ENCODE data around the gene ERFE.

ERFE gene

DNA sequence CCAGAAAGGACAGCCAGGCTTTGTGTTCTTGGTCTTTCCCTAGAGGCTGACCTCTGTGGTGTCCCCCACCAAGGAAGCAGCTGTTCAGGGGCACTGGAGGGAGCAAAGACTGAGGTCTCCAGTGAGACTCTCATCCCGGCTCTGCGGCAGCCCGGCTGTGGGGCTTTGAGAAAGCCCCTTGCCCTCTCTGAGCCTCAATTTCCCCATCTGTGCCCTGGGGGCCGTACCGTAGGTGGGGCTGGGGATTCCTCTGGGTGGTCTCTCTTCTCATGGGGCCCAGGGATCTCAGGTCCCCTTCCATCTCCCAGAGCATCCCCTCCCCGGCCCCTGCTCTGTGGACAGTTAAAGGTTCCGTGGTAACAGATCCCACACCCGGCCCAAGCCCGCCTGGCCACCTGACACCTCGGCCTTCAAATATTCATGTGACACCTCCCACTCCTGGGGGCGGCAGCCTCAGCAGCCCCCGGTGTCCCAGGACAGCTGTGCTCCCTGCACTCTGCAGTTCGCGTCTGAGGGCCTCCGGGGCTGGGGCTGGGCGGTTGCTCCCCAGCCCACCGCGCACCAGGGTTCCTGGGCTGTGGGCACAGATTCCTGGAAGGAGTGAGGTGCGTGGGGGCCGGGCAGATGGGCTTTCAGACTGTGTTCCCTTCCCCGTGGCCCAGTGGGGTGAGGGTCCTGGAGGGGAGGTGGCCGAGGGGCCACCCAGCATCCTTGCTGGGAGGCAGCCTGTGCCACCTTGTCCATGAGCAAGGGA, 35.4 kb upstream of the ERFE start:
- no peaks in the 10 kb centered on the region for H3K9me3 Mint-ChIP-seq
- H3K4me1 Mint-ChIP-seq (ENCODE audit: low read depth): no peaks in the 10 kb centered on the region
- no peak overlapping the region for H3K27ac Mint-ChIP-seq
- no peaks in the 10 kb centered on the region for H3K36me3 Mint-ChIP-seq (ENCODE audit: low read depth)
- no peak overlapping the region for H3K4me3 Mint-ChIP-seq
- DNase-seq: no peak
- H3K27me3 Mint-ChIP-seq: peaks cover 2% of the 10 kb centered on the region

DNA sequence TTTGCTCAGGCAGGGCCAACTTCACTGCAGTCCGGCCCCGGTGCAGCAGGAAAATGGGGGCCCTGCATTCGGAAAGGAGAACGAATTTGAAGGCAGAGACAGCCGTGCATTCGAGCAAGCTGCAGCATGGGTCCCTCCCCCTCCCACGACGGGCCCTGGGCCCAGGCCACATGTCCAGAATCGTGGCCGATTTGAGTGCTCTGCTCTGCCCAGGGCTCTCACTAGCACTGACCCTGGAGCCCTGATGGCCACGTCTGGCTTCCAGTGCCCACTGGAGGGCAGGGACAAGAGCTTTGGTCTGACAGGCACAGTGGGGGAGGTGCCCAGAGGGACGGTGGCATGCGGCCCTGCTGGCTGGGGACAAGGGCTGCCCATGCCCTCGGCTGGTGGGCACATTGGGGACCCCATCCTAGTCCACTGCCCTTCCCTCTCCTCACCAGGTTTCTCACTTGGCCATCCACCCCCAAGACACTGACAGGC, 34.7 kb upstream of the ERFE start:
- Mint-ChIP-seq H3K4me3 (no peak overlapping the region), H3K9me3 (no peaks in the 10 kb centered on the region), H3K27ac (no peak overlapping the region), H3K27me3 (peaks cover 2% of the 10 kb centered on the region), H3K36me3 (ENCODE audit: low read depth) (no peaks in the 10 kb centered on the region), H3K4me1 (ENCODE audit: low read depth) (no peaks in the 10 kb centered on the region)
- no peak for DNase-seq

DNA sequence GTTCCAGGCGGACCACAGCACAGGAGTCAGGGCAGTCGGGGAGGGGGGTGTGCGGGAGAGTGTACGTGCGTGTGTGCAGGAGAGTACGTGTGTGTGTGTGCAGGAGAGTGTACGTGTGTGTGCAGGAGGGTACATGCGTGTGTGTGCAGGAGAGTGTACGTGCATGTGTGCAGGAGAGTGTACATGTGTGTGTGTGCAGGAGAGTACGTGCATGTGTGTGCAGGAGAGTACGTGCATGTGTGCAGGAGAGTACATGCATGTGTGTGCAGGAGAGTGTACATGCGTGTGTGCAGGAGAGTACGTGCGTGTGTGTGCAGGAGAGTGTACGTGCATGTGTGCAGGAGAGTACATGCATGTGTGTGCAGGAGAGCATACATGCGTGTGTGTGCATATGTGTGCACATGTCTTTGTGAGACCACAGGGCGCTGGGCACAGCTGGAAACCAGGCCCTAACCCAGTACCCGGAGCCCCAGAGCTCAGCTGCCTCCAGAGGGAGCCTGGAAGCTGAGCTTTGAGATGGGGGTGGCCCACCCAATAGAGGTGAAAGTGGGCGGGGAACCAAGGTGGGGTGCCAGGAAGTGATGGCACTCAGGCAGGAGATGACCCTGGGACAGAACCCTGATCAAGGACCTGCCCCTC, 34.2 kb upstream of the ERFE start:
- DNase-seq: no peak
- Mint-ChIP-seq H3K27me3 (peaks cover 2% of the 10 kb centered on the region), H3K9me3 (no peaks in the 10 kb centered on the region)

DNA sequence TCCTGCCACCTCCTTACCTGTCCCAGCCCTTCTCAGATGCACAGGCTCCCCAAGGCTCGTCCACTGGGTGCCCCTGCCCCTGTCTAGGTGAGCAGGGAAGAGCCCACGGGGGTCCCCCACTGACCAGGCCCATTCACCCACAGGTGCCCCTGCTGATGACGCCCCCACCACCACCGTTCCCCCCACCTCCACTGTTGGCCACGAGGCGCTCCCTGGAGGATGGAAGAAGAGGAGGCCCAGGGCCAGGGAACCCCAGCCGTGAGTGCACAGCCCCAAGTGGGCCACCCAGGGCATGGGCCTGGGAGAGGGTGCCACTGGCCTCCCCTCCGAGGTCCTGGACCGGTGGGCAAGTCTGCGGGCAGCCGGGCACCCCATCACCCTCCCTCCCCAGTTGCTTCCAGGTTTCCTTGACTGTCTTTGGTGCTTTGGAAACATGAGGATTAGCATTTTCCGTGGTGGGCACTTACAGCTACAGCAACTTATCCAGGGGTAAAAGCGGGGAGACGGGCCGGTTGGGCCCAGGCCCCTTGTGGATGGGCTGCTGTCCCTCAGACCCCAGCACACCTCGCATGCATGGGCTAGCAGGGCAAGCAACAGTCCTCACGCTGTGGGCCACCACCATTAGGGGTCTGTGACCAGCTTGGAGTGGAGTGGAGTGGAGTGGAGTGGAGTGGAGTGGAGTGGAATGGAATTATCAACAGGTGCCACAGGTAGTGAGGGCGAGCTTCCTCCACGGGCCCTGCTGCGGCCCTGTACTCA, 33.5 kb upstream of the ERFE start:
- Mint-ChIP-seq H3K4me3 (no peak overlapping the region), H3K36me3 (ENCODE audit: low read depth) (no peaks in the 10 kb centered on the region), H3K4me1 (ENCODE audit: low read depth) (no peaks in the 10 kb centered on the region), H3K27me3 (no peaks in the 10 kb centered on the region), H3K9me3 (no peaks in the 10 kb centered on the region), H3K27ac (no peak overlapping the region)
- no peak for DNase-seq

More for the DNA sequence above, 34.2 kb upstream of the ERFE start:
- Mint-ChIP-seq H3K4me3 (no peak overlapping the region), H3K27ac (no peak overlapping the region), H3K36me3 (ENCODE audit: low read depth) (no peaks in the 10 kb centered on the region), H3K4me1 (ENCODE audit: low read depth) (no peaks in the 10 kb centered on the region)

DNA sequence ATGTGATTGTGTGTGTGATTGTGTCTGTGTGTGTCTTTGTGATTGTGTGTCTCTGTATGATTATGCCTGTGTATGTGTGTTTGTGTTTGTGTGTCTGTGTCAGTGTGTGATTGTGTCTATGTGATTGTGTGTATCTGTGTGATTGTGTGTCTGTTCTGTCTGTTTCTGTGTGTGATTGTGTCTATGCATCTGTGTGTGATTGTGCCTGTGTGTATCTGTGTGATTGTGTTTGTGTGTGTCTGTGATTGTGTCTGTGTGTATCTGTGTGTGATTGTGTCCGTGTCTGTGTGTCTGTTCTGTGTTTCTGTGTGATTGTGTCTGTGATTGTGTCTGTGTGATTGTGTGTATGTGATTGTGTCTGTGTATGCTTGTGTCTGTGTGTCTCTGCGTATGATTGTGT, 32.4 kb upstream of the ERFE start:
- Mint-ChIP-seq H3K4me3 (no peak overlapping the region), H3K36me3 (ENCODE audit: low read depth) (no peaks in the 10 kb centered on the region), H3K9me3 (no peaks in the 10 kb centered on the region), H3K27ac (no peak overlapping the region), H3K27me3 (no peaks in the 10 kb centered on the region), H3K4me1 (ENCODE audit: low read depth) (no peaks in the 10 kb centered on the region)
- no peak for DNase-seq

DNA sequence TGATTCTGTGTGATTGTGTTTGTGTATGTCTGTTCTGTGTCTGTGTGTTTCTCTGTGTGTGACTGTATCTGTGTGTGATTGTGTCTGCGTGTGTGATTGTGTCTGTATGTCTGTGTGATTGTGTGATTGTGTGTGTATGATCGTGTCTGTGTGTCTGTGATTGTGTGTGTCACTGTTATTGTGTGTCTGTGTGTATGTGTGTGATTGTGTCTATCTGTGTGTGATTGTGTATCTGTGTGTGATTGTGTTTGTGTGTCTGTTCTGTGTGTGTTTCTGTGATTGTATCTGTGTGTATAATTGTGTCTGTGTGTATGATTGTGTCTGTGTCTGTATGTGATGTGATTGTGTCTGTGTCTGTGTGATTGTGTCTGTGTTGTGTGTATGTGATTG, 32.0 kb upstream of the ERFE start:
- no peaks in the 10 kb centered on the region for H3K27me3 Mint-ChIP-seq
- no peaks in the 10 kb centered on the region for H3K36me3 Mint-ChIP-seq (ENCODE audit: low read depth)
- H3K4me1 Mint-ChIP-seq (ENCODE audit: low read depth): no peaks in the 10 kb centered on the region
- no peaks in the 10 kb centered on the region for H3K9me3 Mint-ChIP-seq
- H3K27ac Mint-ChIP-seq: no peak overlapping the region
- H3K4me3 Mint-ChIP-seq: no peak overlapping the region
- DNase-seq: no peak

DNA sequence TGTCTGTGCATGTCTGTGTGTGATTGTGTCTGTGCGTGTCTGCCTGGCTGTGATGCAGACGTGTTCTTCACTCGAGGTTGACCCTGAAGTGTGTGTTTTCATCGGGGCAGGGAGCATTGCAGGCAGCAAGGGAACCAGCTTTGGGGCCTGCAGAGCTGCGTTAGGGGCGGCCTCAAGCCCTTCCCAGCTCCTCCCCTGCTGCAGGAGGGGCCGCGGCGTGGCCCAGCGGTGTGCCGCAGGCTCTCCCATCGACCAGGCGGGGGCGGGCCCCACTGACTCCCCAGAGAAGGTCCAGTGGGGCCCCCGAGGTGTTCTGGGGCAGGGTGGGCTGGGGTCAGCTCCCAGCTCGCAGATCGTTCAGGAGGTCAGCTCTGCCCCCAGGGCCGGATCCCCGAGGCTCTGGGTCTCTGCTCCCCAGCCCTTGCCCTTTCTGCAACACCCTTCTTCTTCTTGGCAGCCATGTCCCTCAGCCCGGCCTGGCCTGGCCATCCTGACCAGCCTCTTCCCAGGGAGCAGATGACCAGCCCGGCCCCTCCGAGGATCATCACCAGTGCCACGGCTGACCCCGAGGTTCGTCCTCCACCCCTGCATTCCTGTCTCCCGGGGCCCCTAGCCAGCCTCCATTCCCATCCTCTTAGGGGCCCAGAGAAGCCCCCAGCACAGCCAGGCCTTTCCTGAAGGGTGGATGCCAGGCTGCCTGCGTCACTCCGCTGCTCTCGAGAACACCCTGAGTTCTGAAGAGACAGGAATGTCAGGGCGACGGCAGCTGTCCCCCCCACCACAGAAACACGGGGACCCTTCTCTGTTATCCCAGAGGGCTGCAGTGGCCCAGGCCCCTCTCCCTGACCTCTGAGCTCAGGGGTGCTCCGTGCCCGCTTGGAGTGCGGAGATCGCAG, 31.4 kb upstream of the ERFE start:
- H3K27me3 Mint-ChIP-seq: no peaks in the 10 kb centered on the region
- H3K36me3 Mint-ChIP-seq (ENCODE audit: low read depth): no peaks in the 10 kb centered on the region
- H3K4me3 Mint-ChIP-seq: no peak overlapping the region

DNA sequence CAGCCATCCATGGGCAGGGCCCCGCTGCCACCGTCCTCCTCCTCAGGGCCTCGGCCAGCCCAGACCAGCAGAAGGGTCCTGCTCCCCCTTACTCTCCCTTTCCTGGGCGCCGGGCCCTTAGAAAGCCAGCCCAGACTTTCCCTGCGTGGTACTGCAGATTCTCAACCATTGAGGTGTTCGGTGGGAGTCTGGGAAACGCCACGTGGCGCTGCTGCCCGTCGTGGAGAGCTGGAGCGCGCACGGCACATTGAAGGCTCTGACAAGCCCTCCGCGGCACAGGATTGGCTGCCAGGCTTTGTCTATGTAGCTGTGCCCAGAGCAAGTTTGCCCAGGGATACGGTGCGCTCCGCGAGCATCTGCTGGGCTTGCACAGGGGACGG, 30.7 kb upstream of the ERFE start:
- no peaks in the 10 kb centered on the region for H3K27me3 Mint-ChIP-seq
- H3K4me3 Mint-ChIP-seq: no peak overlapping the region
- no peaks in the 10 kb centered on the region for H3K36me3 Mint-ChIP-seq (ENCODE audit: low read depth)
- DNase-seq: no peak
- H3K9me3 Mint-ChIP-seq: no peaks in the 10 kb centered on the region
- no peak overlapping the region for H3K27ac Mint-ChIP-seq
- no peaks in the 10 kb centered on the region for H3K4me1 Mint-ChIP-seq (ENCODE audit: low read depth)

More for the DNA sequence above, 31.4 kb upstream of the ERFE start:
- no peaks in the 10 kb centered on the region for H3K4me1 Mint-ChIP-seq (ENCODE audit: low read depth)
- no peak overlapping the region for H3K27ac Mint-ChIP-seq
- no peak for DNase-seq
- no peaks in the 10 kb centered on the region for H3K9me3 Mint-ChIP-seq

DNA sequence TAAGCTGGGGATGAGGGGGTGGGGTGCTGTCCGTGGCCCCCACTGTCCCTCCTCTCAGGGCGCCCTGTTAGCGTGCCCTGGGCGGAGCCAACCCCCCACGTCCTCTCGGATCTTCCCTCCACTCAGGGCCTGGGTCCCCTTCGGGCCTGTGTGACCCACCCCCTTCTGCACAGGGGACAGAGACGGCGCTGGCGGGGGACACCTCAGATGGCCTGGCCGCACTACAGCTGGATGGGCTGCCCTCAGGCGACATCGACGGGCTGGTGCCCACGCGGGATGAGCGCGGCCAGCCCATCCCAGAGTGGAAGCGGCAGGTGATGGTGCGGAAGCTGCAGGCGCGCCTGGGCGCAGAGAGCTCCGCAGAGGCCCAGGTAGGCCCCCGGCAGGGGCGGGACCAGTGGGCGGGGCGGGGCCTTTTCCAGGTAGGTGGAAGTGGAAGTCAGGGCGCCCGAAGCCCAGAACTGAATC, 30.2 kb upstream of the ERFE start:
- Mint-ChIP-seq H3K4me1 (ENCODE audit: low read depth) (no peaks in the 10 kb centered on the region), H3K9me3 (no peaks in the 10 kb centered on the region), H3K36me3 (ENCODE audit: low read depth) (no peaks in the 10 kb centered on the region), H3K4me3 (no peak overlapping the region), H3K27ac (no peak overlapping the region), H3K27me3 (no peaks in the 10 kb centered on the region)
- no peak for DNase-seq

DNA sequence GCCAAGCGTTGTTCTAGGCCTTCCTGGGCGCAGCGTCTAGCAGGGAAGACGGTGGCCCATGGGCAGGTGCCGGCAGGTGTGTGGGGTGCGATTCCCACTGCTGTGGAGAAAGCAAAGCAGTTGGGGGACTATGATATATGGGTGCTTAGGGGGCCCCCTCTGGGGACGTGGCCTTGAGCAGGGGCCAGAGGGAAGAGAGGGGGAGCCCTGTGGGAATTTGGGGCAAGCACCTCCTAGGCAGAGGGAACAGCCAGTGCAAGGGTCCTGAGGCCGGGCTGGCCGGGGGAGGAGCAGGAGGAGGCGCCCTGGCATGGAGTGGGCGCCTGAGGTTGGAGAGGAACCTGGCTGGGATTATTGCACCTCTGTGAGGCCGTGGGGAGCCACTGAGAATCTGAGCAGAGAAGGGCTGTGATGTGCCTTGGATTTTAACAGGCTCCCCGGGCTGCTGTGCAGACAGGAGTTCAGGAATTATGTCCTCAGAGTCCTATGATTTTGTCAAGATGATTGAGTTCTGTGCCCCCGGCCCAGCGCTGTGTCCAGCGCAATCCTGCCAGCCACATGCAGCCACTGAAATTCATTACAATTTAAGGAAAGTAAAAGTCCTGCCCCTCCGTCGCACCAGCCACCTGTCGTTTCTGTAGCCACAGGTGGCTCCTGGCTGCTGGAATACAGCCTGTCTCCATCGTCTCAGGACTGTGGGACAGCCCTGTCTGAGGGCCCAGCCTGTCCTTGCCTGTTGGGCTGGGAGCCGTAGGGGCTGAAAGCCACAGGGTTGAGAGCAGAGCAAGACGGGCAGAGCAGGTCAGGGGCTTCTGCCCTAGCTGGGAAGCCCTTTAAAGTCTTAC, 29.4 kb upstream of the ERFE start:
- no peaks in the 10 kb centered on the region for H3K27me3 Mint-ChIP-seq
- H3K27ac Mint-ChIP-seq: no peak overlapping the region
- no peak overlapping the region for H3K4me3 Mint-ChIP-seq
- H3K4me1 Mint-ChIP-seq (ENCODE audit: low read depth): no peaks in the 10 kb centered on the region
- no peaks in the 10 kb centered on the region for H3K9me3 Mint-ChIP-seq
- DNase-seq: no peak
- no peaks in the 10 kb centered on the region for H3K36me3 Mint-ChIP-seq (ENCODE audit: low read depth)

DNA sequence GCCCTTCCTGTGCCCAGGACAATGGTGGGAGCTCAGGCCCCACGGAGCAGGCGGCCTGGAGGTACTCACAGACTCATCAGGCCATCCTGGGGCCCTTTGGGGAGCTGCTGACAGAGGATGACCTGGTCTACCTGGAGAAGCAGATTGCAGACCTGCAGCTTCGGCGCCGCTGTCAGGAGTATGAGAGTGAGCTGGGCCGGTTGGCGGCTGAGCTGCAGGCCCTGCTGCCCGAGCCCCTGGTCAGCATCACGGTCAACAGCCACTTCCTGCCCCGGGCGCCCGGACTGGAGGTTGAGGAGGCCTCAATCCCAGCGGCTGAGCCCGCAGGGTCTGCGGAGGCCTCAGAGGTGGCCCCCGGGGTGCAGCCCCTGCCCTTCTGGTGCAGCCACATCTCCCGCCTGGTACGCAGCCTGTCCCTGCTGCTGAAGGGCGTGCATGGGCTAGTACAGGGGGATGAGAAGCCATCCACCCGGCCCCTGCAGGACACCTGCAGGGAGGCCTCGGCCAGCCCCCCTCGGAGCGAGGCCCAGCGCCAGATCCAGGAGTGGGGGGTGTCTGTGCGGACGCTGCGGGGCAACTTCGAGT, 28.6 kb upstream of the ERFE start:
- no peaks in the 10 kb centered on the region for H3K9me3 Mint-ChIP-seq
- no peak overlapping the region for H3K4me3 Mint-ChIP-seq
- no peaks in the 10 kb centered on the region for H3K4me1 Mint-ChIP-seq (ENCODE audit: low read depth)
- H3K36me3 Mint-ChIP-seq (ENCODE audit: low read depth): no peaks in the 10 kb centered on the region
- no peak overlapping the region for H3K27ac Mint-ChIP-seq
- H3K27me3 Mint-ChIP-seq: no peaks in the 10 kb centered on the region
- DNase-seq: no peak

DNA sequence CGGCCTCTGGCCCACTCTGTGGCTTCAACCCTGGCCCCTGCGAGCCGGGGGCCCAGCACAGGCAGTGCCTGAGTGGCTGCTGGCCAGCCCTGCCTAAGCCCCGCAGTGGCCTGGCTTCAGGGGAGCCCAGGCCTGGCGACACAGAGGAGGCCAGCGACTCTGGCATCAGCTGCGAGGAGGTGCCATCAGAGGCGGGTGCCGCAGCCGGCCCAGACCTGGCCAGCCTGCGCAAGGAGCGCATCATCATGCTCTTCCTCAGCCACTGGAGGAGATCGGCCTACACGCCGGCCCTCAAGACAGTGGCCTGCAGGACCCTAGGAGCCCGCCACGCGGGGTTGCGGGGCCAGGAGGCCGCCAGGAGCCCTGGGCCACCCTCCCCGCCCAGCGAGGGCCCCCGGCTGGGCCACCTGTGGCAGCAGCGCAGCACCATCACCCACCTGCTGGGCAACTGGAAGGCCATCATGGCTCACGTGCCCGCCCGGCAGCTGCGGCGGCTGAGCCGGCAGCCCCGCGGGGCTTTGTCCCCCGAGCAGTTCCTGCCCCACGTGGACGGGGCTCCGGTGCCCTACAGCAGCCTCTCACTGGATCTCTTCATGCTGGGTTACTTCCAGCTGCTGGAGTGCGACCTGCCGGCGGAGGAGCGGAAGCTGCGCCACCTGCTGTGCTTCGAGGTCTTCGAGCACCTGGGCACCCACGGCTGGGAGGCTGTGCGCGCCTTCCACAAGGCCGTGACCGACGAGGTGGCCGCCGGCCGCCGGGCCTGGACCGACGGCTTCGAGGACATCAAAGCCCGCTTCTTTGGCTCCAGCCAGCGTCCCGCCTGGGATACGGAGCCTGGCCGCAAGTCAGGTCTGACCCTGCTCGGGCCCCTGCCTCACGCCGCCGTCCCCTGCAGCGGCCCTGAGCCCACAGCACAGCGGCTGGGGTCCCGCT, 27.8 kb upstream of the ERFE start:
- no peaks in the 10 kb centered on the region for H3K9me3 Mint-ChIP-seq
- no peak for DNase-seq
- H3K4me3 Mint-ChIP-seq: no peak overlapping the region
- no peak overlapping the region for H3K27ac Mint-ChIP-seq
- H3K4me1 Mint-ChIP-seq (ENCODE audit: low read depth): no peaks in the 10 kb centered on the region
- H3K36me3 Mint-ChIP-seq (ENCODE audit: low read depth): no peaks in the 10 kb centered on the region
- no peaks in the 10 kb centered on the region for H3K27me3 Mint-ChIP-seq

All from activated T-cell treated with anti-CD3 and anti-CD28 coated beads, Interleukin-2, amount 50 U/mL, for 24 hours (primary cell).